Osteoblast (primary cell): ENCODE data around the gene GNE. TPM values are rescaled to one million over a fixed set of nuclear protein-coding genes. Genes with fewer than 3 reads are reported as not detected.
"Not testable (repeated sequence)": the region's sequence is repeated elsewhere in the genome, so short reads cannot be mapped to it uniquely, and the experiment has no call there.

Experiments used
- DNase-seq: peaks from one replicate; pipeline ENCODE4 v3.0.0; 2011; ENCODE audit warnings: low spot score, mixed read lengths; ENCODE audit not compliant: insufficient read length; ENCODE audit errors: missing footprints
- H2AFZ ChIP-seq: 2 replicates; pipeline ENCODE4 v1.6.0; 2011; ENCODE audit warnings: mild to moderate bottlenecking, low read length
- H3K27ac ChIP-seq: 2 replicates; pipeline ENCODE4 v1.5.1; 2011; ENCODE audit warnings: mild to moderate bottlenecking, low read depth, low read length, moderate library complexity
- H3K27me3 ChIP-seq: 2 replicates; pipeline ENCODE4 v1.6.0; 2012; ENCODE audit warnings: mild to moderate bottlenecking, control low read depth, inconsistent platforms, low read length, moderate library complexity; ENCODE audit not compliant: insufficient read depth
- H3K36me3 ChIP-seq: 2 replicates; pipeline ENCODE4 v1.5.1; 2011; ENCODE audit warnings: mild to moderate bottlenecking, low read length, control low read depth, moderate library complexity; ENCODE audit not compliant: insufficient read depth
- H3K4me1 ChIP-seq: 2 replicates; pipeline ENCODE4 v1.5.1; 2011; ENCODE audit warnings: mild to moderate bottlenecking, low read length, control low read depth, moderate library complexity; ENCODE audit not compliant: insufficient read depth
- H3K4me2 ChIP-seq: 2 replicates; pipeline ENCODE4 v1.6.0; 2011; ENCODE audit warnings: mild to moderate bottlenecking, low read length; ENCODE audit not compliant: insufficient read depth
- H3K4me3 ChIP-seq: fragments of 200-600 bp; sonication (generic); 3 replicates; pipeline ENCODE4 v1.5.1; 2012; ENCODE audit warnings: mild to moderate bottlenecking, low read length, inconsistent platforms; ENCODE audit not compliant: insufficient read depth
- H3K79me2 ChIP-seq: 2 replicates; pipeline ENCODE4 v1.6.0; 2012; ENCODE audit warnings: mild to moderate bottlenecking, low read length, control low read depth, inconsistent platforms; ENCODE audit not compliant: insufficient read depth
- H3K9me3 ChIP-seq: 2 replicates; pipeline ENCODE4 v1.5.1; 2011; ENCODE audit warnings: low read depth, low read length, control low read depth
- H4K20me1 ChIP-seq: 2 replicates; pipeline ENCODE4 v1.6.0; 2012; ENCODE audit warnings: mild to moderate bottlenecking, low read length, control low read depth; ENCODE audit not compliant: insufficient read depth
- total RNA-seq: library from RNA; depleted of rRNA; stranded (reverse); fragments of >200 nt; gene quantifications from 2 replicates; pipeline ENCODE4 v1.2.3, GENCODE V29; 2012
- TF ChIP-seq, protein P1 (sequence below): IDR thresholded peaks from 2 replicates; pipeline ENCODE4 v1.5.1; 2011; ENCODE audit warnings: mild to moderate bottlenecking, low read depth, low read length, moderate library complexity; ENCODE audit errors: extremely low read depth

Gene GNE
- total RNA-seq, 1 donor = 25.3 TPM

DNA sequence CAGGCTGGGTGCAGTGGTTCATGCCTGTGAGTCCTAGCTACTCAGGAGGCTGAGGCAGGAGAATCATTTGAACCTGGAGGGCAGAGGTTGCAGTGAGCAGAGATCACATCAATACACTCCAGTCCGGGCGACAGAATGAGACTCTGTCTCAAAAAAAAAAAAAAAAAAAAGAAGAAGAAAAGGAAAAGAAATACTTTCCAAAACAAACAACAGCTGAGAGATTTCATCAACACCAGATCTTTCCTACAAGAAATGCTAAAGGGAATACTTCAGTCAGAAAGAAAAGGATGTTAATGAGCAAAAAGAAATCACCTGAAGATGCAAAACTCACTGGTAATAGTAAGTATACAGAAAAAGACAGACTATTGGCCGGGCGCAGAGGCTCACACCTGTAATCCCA, 80.7 kb downstream of the GNE start:
- H3K4me2 ChIP-seq = no peak overlapping the region
- H3K27me3 ChIP-seq = no peaks in the 10 kb centered on the region
- no peaks in the 10 kb centered on the region for H4K20me1 ChIP-seq
- no peaks in the 10 kb centered on the region for H3K9me3 ChIP-seq
- H2AFZ ChIP-seq = no peak overlapping the region
- H3K4me1 ChIP-seq = no peaks in the 10 kb centered on the region
- no peak overlapping the region for H3K4me3 ChIP-seq
- H3K36me3 ChIP-seq = no peaks in the 10 kb centered on the region
- TF ChIP-seq, protein P1, sequence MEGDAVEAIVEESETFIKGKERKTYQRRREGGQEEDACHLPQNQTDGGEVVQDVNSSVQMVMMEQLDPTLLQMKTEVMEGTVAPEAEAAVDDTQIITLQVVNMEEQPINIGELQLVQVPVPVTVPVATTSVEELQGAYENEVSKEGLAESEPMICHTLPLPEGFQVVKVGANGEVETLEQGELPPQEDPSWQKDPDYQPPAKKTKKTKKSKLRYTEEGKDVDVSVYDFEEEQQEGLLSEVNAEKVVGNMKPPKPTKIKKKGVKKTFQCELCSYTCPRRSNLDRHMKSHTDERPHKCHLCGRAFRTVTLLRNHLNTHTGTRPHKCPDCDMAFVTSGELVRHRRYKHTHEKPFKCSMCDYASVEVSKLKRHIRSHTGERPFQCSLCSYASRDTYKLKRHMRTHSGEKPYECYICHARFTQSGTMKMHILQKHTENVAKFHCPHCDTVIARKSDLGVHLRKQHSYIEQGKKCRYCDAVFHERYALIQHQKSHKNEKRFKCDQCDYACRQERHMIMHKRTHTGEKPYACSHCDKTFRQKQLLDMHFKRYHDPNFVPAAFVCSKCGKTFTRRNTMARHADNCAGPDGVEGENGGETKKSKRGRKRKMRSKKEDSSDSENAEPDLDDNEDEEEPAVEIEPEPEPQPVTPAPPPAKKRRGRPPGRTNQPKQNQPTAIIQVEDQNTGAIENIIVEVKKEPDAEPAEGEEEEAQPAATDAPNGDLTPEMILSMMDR = no peak
- no peaks in the 10 kb centered on the region for H3K79me2 ChIP-seq
- H3K27ac ChIP-seq = no peak overlapping the region
- no peak for DNase-seq

DNA sequence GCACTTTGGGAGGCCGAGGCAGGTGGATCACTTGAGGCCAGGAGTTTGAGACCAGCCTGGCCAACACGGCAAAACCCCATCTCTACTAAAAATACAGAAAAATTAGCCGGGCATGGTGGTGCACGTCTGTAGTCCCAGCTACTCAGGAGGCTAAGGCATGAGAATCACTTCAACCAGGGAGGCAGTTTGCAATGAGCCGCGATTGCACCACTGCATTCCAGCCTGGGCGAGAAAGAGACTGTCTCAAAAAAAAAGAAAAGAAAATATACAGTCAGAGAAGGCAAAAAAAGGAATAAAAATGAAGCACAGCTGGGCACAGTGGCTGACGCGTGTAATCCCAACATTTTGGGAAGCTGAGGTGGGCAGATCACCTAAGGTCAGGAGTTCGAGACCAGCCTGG, 81.8 kb downstream of the GNE start:
- not testable (repeated sequence) for H3K36me3 ChIP-seq, DNase-seq, H3K4me1 ChIP-seq, H4K20me1 ChIP-seq, H3K79me2 ChIP-seq, H3K9me3 ChIP-seq, H3K4me3 ChIP-seq, H3K4me2 ChIP-seq, H2AFZ ChIP-seq, H3K27me3 ChIP-seq, H3K27ac ChIP-seq

DNA sequence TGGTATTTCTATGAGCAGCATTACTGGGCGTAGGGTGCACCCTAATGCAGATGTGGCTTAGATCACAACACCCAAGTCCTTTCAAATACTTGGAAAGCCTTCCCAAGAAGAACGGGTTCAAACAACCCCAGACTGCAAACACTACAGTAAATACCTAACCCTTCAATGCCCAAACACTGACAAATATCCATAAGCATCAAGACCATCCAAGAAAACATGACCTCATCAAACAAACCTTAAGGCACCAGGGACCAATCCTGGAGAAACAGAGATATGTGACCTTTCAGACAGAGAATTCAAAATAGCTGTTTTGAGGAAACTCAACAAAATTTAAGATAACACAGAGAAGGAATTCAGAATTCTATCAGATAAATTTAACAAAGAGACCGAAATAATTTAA, 83.0 kb downstream of the GNE start:
- not testable (repeated sequence) for H3K4me3 ChIP-seq

DNA sequence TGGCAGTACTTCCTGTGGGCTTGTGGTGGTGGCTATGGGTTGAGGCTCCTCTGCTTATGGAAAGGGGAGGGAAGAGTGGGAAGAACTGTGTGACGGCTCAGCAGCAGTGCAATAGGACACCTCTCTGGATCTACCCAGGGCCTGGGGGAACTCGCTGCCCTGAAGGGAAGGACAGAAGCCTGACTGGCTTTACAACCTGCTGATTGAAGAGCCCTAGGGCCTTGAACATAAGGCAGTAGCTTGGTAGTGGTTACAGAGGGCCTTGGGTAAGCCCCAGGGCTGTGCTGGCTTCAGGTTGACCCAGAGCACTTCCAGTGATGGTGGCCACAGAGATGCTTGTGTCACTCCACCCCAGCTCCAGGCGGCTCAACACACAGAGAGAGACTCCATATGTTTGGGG, 83.5 kb downstream of the GNE start:
- H4K20me1 ChIP-seq = no peaks in the 10 kb centered on the region
- TF ChIP-seq, protein P1 = no peak

More for the DNA sequence above, 83.0 kb downstream of the GNE start:
- not testable (repeated sequence) for H3K79me2 ChIP-seq, H3K36me3 ChIP-seq, H4K20me1 ChIP-seq, H2AFZ ChIP-seq, H3K27ac ChIP-seq, H3K4me1 ChIP-seq, DNase-seq, H3K27me3 ChIP-seq, H3K9me3 ChIP-seq, H3K4me2 ChIP-seq

DNA sequence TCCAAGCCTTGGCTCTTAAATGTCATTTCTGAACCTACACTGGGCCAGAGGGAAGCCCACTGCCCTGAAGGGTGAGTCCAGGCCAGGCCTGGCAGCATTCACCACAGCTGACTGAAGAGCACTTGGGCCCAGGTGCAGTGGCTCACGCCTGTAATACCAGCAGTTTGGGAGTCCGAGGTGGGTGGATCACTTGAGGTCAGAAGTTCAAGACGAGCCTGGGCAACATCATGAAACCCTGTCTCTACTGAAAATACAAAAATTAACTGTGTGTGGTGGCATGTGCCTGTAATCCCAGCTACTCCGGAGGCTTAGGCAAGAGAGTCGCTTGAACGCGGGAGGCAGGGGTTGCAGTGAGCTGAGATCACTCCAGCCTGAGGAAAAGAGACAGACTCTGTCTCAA, 84.0 kb downstream of the GNE start:
- Histone ChIP-seq H3K9me3 (no peaks in the 10 kb centered on the region), H3K27ac (no peak overlapping the region), H3K27me3 (no peaks in the 10 kb centered on the region), H3K4me2 (no peak overlapping the region), H3K79me2 (no peaks in the 10 kb centered on the region), H2AFZ (no peak overlapping the region), H3K4me3 (no peak overlapping the region), H4K20me1 (no peaks in the 10 kb centered on the region), H3K36me3 (no peaks in the 10 kb centered on the region), H3K4me1 (no peaks in the 10 kb centered on the region)
- TF ChIP-seq, protein P1 = no peak
- no peak for DNase-seq

More for the DNA sequence above, 83.5 kb downstream of the GNE start:
- DNase-seq = no peak
- Histone ChIP-seq H3K27ac (no peak overlapping the region), H3K36me3 (no peaks in the 10 kb centered on the region), H3K4me2 (no peak overlapping the region), H2AFZ (no peak overlapping the region), H3K4me3 (no peak overlapping the region), H3K9me3 (no peaks in the 10 kb centered on the region), H3K4me1 (no peaks in the 10 kb centered on the region), H3K27me3 (no peaks in the 10 kb centered on the region), H3K79me2 (no peaks in the 10 kb centered on the region)
